GM12873 (cell line): ENCODE measurements around the gene ADD3.

ENCODE experiments used
- CTCF ChIP-seq: IDR thresholded peaks from 2 replicates; pipeline ENCODE4 v1.5.1; 2012; ENCODE audit warnings: low read depth, mild to moderate bottlenecking, moderate library complexity, low read length, control low read depth; ENCODE audit not compliant: insufficient read depth; ENCODE audit errors: missing control alignments

ADD3 gene

GRCh38 chr10:110094786-110095185 lies 87.0 kb downstream of the ADD3 start:
- no peak for TF ChIP-seq CTCF

GRCh38 chr10:110101464-110102144 lies 93.8 kb downstream of the ADD3 start:
- TF ChIP-seq CTCF: no peak

GRCh38 chr10:110103921-110104461 lies 96.2 kb downstream of the ADD3 start:
- TF ChIP-seq CTCF: peak; percentile 8

GRCh38 chr10:110105873-110106272 lies 98.1 kb downstream of the ADD3 start:
- no peak for TF ChIP-seq CTCF

GRCh38 chr10:110107430-110107829 lies 99.6 kb downstream of the ADD3 start:
- TF ChIP-seq CTCF: no peak

- no peak for TF ChIP-seq CTCF
Observed at GRCh38 chr10:110107887-110108286, 100.1 kb downstream of the ADD3 start.

- no peak for TF ChIP-seq CTCF
Observed at GRCh38 chr10:110109511-110109910, 101.7 kb downstream of the ADD3 start.

- no peak for TF ChIP-seq CTCF
Observed at GRCh38 chr10:110110338-110110737, 102.6 kb downstream of the ADD3 start.
